ENCODE results near the gene SPATA24. TPM values are rescaled to one million over a fixed set of nuclear protein-coding genes. Genes with fewer than 3 reads are reported as not detected.
A peak's percentile ranks its signal among the peaks of the same experiment; 100 is the strongest.

Gene SPATA24
- polyA plus RNA-seq, 2 of the 4 experiments (the other 2 are of a cell fraction) = 5.7 to 6.9 TPM

GRCh38 chr5:139426203-139426885 is 22.5 kb upstream of the SPATA24 start:
- POLR2A ChIA-PET = no interaction called here
- ATAC-seq = no peak
- no peaks in the 10 kb centered on the region for H3K4me1 ChIP-seq
- no peak for FAIRE-seq
- DNase-seq (ENCODE audit: low read depth in 1 of 2, low spot score in 1 of 2) = no peak
- no peak overlapping the region for H3K4me3 ChIP-seq
- no peak overlapping the region for H3K4me2 ChIP-seq
- 66% methylated on average over 8 of the region's 8 CpGs for WGBS (ENCODE audit: missing lambda C conversion rate)
- no peaks in the 10 kb centered on the region for H3K9me3 ChIP-seq
- no peak overlapping the region for H3K27ac ChIP-seq
- TF ChIP-seq RFX5 (IDR thresholded peaks at IDR 0.05) = no peak
- no peak for TF ChIP-seq POLR2AphosphoS2 (conservative IDR thresholded peaks at IDR 0.05; ENCODE audit: low read length)
- no peak for TF ChIP-seq CBX8 (IDR thresholded peaks at IDR 0.05)
- no peak for TF ChIP-seq PBX3 (IDR thresholded peaks at IDR 0.05)
- TF ChIP-seq KDM1A (IDR thresholded peaks at IDR 0.05; ENCODE audit: low read depth) = no peak
- no peak for TF ChIP-seq HOXB5 (CRISPR knock-in tag; IDR thresholded peaks at IDR 0.05)
- TF ChIP-seq HOXB13 (CRISPR knock-in tag; IDR thresholded peaks at IDR 0.05; ENCODE audit: low read depth) = no peak
- TF ChIP-seq FOXS1 (CRISPR knock-in tag; IDR thresholded peaks at IDR 0.05) = no peak
- CTCF ChIA-PET = interaction anchor here (7.8 to 13.8 kb wide), 2 partner anchors 10 to 91 kb away, joined by 88 to 392 read pairs; partner anchors contain the start of gene DNAJC18

- ATAC-seq (no peak), FAIRE-seq (no peak), DNase-seq (ENCODE audit: low read depth in 1 of 2, low spot score in 1 of 2) (no peak)
- Histone ChIP-seq H3K27ac (no peak overlapping the region), H3K4me3 (no peak overlapping the region), H3K9me3 (no peaks in the 10 kb centered on the region), H3K4me2 (no peak overlapping the region), H3K4me1 (no peaks in the 10 kb centered on the region)
- WGBS (ENCODE audit: missing lambda C conversion rate) = 86% methylated on average over 5 of the region's 5 CpGs
- ChIA-PET CTCF (interaction anchor here (1.6 to 13.8 kb wide), 3 partner anchors 11 to 92 kb away, joined by 5 to 392 read pairs (median 88); partner anchors contain the start of gene DNAJC18), POLR2A (interaction anchor here (1.0 kb wide), 1 partner anchor 13 kb away, joined by 3 read pairs; no protein-coding TSS in a partner anchor)
- TF ChIP-seq RAD21 (conservative IDR thresholded peaks at IDR 0.05 in 1 of 2, IDR thresholded peaks at IDR 0.05 in 1 of 2) = no peak
- TF ChIP-seq E2F6 (IDR thresholded peaks at IDR 0.05; ENCODE audit: borderline replicate concordance, low read depth) = no peak
- no peak for TF ChIP-seq TFCP2L1 (CRISPR knock-in tag; IDR thresholded peaks at IDR 0.05)
- TF ChIP-seq KDM1A (IDR thresholded peaks at IDR 0.05; ENCODE audit: low read depth) = no peak
- TF ChIP-seq FOXS1 (CRISPR knock-in tag; IDR thresholded peaks at IDR 0.05) = no peak
- no peak for TF ChIP-seq ELK1 (IDR thresholded peaks at IDR 0.05; ENCODE audit: low read depth, low read length)
- TF ChIP-seq EHMT2 (IDR thresholded peaks at IDR 0.05; ENCODE audit: low read depth) = no peak
- no peak for TF ChIP-seq RCOR1 (IDR thresholded peaks at IDR 0.05; ENCODE audit: low read depth, low read length)
- no peak for TF ChIP-seq HDAC2 (IDR thresholded peaks at IDR 0.05)
- no peak for TF ChIP-seq TP53 (CRISPR knock-in tag; IDR thresholded peaks at IDR 0.05)
- no peak for TF ChIP-seq ZFP36 (IDR thresholded peaks at IDR 0.05; ENCODE audit: borderline replicate concordance, partially characterized antibody)
- TF ChIP-seq ZNF302 (CRISPR knock-in tag; IDR thresholded peaks at IDR 0.05) = no peak
- no peak for TF ChIP-seq CBX8 (IDR thresholded peaks at IDR 0.05)
Observed at GRCh38 chr5:139425497-139425896, 21.6 kb upstream of the SPATA24 start.

GRCh38 chr5:139422307-139422893 is 18.5 kb upstream of the SPATA24 start:
- TF ChIP-seq KDM5A (IDR thresholded peaks at IDR 0.05) (no peak; the same call in 1 of the 2 replicates), CTCF (IDR thresholded peaks at IDR 0.05) (peak; percentile 95), RAD21 (conservative IDR thresholded peaks at IDR 0.05 in 1 of 2, IDR thresholded peaks at IDR 0.05 in 1 of 2) (peak; percentile 92 to 97), SMC3 (IDR thresholded peaks at IDR 0.05) (peak; percentile 73)
- no peaks in the 10 kb centered on the region for H3K9me3 ChIP-seq
- H3K4me1 ChIP-seq = no peaks in the 10 kb centered on the region
- ChIA-PET CTCF (interaction anchor here (0.6 to 13.8 kb wide), 47 partner anchors 8 to 1232 kb away, joined by 3 to 392 read pairs (median 4); partner anchors contain the start of genes DNAJC18, SPATA24 and STING1), POLR2A (no interaction called here)
- no peak overlapping the region for H3K4me3 ChIP-seq
- 40% methylated on average over 5 of the region's 5 CpGs for WGBS (ENCODE audit: missing lambda C conversion rate)
- H3K4me2 ChIP-seq = no peak overlapping the region
- peak; percentile 69 to 85 for DNase-seq (ENCODE audit: low read depth in 1 of 2, low spot score in 1 of 2)
- ATAC-seq = peak; percentile 87 to 92
- H3K27ac ChIP-seq = no peak overlapping the region
- FAIRE-seq = no peak
